ENCODE results near the gene CCDC85C.

CCDC85C gene

DNA sequence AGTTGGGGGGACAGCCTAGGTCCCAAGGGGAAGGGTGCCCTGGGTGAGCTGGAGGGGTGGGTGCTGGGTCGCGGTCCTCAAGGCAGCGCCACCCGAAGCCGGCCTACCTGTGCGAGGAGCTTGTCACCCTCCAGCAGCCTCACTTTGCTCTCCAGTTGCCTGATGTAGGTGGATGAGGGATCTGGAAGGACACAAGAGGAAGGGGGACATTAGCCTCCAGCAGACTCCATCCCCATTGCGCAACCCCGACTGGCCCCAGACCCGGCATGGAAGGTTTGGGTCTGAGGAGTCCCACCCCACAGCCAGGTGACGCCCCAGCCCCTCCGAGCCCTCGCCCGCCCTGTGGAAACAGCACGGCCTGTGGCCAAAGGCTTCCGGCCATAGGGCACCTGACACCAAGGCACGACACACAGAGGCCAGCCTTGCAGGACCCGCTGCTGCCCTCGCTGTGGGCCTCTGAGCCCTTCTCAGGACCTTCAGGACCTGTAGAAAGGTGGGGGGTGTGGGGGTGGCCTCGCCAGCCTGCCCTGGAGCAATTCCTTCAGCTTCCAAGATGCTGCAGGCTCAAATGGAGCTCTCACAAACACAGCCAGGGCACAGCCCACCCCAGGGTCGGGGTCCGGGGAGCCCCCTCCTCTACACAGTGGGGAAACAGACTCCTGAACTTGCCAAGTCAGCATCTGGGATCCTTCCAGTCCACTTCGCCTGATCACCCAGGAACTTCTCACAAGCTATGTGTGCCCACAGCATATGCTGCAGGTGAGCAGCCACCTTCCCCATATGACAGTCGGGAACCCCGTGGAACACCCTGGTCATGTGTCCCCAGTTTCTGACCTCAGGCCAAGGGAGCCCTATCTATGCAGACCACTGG lies 67.9 kb downstream of the CCDC85C start:
- no peak for DNase-seq

DNA sequence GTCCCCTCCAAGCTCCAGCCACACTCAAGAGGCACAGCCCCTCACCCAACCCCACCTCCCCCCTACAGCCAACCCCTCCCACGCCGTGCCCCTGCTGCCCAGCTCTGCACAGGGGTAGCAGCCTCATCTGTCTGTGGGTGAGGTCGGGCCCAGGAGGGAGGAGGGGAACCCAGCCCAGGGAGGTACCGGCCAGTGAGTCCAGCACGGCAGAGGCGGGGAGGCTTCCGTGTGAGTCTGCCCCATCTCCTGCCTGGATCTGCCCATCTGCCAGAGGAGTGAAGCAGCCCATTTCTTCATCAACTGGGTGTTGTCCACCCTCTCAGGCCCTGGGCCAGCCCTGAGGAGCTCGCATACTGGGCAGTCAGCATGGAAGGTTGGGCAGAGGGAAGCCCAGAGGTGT lies 68.6 kb downstream of the CCDC85C start:
- no peak for DNase-seq

DNA sequence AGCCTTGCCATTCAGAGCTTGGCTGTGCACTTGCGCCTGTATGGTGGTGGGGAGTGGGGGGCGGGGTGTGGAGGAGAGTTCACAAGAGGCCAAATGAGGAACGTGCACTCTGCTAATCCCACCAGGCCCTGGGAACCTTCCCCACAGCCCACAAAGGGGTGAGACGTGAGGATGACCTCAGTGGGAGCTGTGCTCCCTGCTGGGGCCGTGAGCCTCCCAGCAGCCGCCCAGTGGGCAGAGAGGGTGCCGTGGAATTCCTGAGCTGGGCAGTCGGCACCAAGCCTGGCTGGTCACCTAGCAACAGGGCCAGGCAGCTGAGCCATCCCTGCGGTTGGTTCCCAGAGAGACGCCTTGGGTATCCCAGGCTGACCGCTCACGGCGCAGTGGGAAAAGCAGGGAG lies 69.1 kb downstream of the CCDC85C start:
- no peak for DNase-seq

DNA sequence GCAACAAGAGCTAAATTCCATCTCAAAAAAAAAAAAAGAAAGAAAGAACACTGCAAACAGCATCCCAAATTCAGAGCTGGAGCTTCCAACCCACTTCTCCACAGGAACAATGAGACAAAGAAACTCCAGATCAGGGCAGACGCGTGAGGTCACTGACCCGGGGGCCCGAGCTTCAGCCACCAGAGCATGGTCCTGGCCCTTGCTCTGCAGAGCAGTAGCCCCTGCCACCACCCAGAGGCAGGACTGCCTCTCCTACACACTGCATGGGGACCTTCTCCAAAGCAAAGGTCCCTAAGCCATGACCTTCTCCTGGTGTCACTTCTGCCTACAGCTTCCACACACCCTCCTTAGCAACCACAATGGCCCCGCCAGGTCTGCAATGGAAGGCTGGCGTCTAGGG lies 69.7 kb downstream of the CCDC85C start:
- DNase-seq: no peak

DNA sequence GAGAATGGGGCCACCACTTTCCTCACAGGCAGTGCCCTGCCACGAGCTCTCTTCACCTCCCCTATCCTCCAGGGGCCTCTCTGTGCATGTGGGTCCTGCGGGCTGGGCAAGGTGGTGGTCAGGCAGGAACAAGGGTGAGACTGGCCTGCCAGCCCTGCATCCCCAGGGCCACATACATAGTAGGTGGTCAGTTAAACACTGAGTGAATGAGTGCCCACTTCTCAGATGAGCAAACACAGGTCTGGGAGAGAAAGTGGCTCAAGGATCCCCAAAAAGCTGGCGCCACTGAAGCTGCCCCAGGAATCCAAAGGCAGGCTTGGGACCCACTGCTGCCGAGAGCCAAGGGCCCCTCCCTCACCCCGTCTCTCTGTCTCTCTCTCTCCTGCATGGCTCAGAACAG lies 71.7 kb downstream of the CCDC85C start:
- no peak for DNase-seq

DNA sequence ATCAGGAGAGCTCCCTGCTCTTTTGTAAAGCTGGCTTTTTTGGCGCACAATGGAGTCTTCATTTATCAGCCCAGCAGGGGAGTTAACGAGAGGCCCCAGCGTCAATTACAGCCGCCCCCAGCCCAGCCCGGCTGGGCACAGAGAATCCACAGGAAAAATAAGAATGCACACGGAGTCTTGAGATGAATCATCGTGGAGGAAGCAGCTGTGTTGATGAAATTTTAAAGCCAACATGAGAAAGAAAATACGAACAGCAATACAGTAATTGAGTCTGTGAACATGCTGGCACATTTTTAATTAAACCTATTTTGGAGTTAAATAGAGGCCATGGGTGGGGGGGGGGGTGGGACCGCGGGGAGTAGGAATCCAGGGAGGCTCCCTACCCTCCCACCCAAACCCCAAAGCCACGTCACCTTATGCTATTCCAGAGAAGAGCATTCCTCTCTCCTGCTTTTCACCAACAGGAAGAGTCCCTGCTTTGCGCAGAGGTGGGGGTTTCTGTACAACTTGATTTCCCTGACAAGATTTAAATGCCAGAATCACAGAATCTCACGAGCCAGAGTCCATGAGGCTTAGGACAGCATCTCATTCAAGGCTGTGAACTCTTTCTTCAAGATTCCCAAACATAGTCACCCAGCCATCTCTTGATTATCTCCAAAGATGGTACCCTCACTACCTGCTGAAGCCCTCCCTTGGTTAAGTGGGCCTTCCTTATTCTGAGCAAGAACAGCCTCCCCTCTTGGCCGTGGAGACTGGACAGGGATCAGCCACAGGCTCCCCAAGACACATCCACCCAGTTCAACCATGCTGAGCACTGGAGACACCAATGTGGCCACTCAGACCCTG lies 72.5 kb downstream of the CCDC85C start:
- DNase-seq: no peak

DNA sequence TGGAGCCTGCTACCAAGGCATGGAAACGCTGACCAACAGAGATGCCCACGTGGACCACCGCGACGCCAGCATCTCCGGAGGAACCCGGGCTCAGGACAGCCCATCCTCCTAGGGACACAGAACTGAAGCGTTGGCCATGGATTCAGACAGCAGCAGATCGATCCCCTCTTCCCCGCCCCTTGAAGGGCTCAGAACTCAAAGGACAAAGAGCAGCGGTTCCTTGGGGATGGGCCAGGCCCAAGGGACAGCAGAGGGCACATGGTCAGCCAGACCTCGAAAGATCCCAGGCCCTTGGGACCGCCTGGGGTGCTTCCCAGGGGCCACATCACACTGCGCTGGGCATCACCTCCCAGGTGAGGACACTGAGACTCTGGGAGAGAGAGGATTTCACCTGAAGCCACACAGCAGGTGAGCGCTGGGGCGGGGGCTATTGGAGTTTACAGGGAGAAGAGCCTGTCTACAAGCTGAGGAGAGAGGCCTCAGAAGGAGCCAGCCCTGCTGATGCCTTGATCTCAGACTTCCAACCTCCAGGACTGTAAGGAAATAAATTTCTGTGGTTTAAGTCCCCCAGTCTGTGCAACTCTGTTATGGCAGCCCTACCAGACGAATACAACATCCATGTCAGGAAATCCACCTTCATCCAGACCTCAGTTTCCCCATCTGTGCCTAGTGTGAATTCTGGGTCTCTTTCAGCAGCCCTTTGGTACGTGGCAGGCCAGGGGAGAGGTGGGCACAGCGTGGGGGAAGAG lies 73.4 kb downstream of the CCDC85C start:
- DNase-seq: no peak

DNA sequence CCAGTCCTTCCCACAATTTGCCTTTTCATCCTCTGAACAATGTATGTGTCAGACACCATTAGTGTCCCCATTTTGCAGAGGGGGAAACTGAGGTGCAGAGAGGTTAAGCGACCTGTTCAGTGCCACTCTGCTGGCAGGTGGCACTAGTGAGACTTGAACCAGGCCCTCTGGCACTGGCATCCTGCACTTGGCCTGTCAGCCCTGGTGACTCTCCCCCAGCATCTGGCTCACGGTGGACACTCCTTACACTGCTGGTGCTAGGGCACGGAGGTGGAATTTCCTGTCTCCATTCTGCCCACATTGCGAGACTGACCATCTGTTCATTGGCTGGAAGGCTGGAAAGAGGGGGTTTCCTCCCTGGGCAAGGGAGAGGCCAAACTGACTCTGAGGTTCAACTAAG lies 74.1 kb downstream of the CCDC85C start:
- no peak for DNase-seq

DNA sequence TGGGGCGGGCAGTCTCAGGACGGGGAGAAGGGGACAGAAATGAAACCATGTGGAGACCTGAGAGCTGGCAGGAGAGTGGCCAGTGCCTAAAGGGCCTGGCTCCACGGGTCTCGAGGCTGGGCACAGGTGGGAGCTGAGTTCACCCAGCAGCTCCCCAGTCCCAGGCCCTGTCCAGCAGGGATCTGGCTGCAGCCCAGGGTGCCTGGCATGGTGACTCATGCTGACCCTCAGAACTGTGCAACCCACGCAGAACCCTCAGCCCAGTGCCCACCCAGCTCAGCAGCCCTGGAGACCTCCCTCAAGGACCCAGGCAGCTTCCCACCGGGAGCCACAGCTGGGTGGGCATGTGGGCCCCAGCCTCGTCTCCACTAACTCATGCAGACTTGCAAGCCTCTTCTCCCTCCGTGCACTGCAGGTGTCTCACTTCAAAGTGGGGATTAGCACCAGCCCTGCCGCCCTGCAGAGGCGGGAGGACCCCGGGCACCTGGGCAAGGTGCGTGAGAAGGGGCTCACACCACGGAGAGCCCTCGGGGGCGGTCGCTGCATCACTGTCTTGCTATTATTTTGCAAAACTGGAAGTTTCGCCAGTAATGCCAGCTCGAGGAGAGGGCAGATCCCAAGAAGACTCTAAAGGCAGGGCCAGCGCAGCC lies 76.5 kb downstream of the CCDC85C start:
- DNase-seq: no peak

DNA sequence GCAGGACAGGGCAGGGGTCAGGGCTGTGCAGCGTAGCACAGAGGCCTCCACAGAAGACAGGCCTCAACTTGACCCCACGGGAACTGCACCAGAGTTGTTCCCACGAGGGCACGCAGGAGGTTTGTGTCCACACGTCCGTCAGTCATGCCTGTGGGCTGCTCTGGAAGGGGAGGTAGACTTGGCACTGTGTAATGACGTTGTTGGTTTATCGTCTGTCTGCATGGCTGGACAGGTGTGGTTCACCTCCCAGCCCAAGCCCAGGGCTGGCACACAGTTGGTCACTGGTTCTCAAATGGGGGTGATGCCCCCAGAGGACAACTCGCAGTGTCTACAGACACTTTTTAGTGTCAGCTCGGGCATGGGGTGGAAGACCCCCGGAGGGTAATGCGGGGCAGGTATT lies 77.0 kb downstream of the CCDC85C start:
- DNase-seq: no peak

DNA sequence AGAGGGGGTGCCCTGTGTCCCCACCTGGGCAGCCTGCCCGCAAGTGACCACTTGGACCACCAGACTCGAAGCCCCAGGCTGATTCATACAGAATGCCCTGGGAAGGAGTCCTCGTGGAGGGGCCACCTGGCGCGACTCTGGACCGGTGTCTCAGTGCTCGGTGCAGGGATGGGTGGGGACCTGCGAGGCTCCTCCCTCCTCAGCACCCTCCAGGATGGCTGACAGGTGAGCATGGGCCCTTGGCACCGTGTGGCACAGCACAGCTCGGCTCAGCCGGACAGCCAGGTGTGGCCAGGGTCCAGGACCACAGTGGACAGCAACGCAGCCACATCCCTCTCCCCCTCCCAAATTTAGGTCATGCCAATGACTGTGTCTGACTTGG lies 78.3 kb downstream of the CCDC85C start:
- no peak for DNase-seq

DNA sequence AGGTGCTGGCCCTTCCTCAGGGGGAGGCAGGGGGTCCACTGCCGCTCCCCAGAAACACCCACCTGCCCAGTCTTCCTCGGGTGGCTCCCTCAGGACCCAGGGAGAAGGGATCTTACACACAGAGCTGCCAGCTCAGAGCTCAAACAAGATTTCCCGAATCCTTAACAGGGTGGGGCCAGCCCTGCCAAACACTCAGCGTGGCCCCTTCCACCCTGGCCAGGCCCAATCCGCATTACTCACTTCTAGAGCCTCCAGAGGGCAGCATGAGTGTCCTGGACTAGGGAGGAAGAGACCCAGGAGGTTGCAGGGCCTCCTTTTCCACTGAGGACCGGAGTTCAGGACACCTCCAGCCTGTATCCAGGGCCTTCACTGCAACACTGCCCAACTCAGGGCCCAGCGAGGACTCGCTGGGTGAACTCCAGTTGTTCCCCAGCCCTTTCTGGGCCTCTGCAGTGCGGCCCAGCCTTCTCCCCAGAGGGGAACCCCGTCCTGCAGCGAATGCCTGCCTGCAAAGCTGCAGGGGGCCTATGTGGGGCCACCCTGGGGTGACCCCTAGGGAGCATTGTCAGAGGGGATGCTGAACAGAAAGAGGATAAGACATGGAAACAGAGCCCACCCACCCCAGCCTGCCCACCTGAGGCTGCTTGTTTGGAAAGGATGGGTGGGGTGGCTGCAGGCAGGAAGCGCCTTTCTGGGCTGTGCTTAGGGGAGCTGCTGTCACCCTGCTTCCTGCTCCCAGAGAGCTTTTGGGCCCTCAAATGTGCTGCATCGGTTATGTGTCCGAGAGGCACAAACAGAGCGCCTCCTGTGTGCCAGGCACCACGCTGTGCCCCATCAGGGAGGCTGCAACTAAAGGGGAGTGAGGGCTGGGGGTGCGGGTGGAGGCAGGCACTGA lies 79.0 kb downstream of the CCDC85C start:
- peak; percentile 19 for DNase-seq

DNA sequence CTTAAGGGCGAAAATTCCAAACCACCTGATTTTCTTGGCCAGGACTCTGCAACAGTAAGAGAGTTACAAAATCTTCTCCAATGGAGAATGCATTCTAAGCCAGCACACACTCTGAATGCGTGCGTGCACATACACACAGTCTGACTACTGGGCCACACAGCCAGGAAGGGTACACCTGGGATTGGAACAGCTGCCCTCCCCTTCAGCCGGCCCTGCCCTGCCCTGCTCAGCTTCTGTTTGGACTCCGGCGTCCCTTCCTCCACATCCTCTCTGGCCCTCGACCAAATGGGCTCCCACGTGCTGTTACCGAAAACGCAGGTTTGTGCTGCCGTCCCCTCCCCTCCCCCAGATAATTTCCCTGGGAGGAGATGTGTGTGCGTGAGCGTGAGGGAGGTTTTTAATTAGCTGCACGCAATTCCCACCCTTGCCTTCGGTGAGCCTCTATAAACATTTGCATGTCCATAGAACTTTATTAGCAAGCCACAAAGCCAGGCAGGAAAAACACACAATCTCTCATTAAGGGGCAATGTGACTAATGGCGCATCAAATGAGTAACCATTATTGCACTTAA lies 79.8 kb downstream of the CCDC85C start:
- no peak for DNase-seq

DNA sequence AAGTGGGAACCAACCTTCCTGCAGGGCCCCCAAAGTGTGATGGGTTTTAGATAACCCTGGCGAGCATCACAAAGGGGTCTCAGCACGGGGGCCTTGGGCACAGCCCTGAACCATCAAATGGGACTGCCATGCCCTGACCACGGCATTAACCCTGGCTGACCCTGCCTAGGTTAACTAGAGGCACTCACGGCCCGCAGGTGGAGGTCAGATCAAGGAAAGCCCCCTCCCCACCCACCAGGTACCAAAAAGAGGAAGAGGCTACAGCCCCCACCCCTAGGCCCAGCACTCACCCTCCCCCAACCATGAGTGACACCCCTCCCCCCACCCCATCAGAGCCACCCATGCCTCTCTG lies 80.3 kb downstream of the CCDC85C start:
- DNase-seq: no peak

DNA sequence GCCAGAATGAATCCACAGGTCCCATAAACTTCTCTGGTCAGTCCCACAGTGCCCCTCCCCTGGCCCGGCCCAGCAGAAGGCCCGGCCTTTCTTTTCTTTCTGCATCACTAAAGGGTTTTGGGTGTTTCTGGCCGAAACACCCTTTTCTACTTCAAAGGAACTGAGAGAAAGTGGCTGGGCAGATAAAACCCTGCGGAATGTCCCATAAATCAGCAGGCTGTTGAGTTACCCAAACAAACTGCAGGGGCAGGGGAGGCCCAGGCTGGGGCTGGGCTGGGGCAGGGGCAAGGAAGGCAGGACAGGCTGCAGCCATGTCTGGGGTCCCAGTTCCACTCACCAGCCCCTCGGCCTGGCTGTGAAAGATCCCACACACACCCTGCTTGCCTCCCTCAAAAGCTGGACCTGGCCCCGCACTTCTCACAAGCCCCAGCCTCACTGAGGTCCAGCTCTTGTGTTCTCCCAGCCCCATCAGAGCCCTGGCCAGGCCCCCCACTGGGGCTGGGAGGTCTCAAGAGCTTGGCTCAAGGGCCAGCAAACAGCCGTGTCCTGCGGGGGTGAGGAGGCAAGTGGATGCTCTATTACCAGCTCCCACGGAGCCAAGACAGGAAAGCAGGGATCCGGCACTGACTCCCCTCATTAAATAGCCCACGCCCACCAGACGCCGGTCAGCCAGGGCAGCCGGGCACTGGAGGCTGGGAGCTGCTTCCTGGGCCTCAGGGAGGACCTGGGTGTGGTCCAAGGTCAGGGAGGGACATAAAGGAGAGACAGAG lies 80.9 kb downstream of the CCDC85C start:
- no peak for DNase-seq

DNA sequence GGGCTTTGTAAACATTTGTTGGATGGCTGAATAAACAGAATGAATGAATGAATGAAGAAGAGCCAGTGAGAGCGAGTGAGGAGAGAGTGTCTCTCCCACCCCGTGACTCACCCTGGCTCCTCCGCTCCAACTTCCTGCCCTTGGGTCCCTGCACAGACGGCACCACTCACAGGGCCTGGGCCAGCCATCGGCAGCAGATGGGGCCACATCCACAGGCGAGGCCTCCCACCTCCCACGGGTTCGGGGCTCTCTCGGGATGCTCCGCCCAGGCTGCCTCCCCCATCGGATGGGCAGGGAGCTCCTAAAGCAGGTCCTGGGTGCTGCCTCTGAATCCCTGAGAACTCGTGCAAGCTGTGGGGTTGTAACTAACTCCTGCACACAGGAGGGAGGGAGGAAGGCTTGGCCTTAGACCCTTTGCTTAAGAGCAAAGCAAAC lies 81.5 kb downstream of the CCDC85C start:
- peak; percentile 20 for DNase-seq

DNA sequence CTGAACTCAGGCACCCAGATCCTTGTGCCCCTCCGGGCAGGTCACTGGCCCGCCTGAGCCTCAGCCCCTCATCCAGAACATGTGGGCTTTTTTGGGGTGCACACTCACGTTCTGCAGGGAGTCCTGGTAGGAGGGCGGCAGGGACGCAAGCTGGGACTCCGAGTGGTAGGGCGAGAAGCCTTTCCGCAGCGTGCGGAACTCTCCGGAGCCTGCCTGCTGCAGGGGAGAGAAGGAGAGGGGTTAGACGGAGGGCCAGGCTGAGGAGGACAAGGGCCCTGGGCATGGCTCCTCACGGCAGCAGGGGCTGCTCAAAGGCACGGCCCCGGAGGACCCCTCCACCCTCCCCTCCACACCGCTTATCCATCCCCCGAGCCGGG lies 82.0 kb downstream of the CCDC85C start:
- DNase-seq: no peak

DNA sequence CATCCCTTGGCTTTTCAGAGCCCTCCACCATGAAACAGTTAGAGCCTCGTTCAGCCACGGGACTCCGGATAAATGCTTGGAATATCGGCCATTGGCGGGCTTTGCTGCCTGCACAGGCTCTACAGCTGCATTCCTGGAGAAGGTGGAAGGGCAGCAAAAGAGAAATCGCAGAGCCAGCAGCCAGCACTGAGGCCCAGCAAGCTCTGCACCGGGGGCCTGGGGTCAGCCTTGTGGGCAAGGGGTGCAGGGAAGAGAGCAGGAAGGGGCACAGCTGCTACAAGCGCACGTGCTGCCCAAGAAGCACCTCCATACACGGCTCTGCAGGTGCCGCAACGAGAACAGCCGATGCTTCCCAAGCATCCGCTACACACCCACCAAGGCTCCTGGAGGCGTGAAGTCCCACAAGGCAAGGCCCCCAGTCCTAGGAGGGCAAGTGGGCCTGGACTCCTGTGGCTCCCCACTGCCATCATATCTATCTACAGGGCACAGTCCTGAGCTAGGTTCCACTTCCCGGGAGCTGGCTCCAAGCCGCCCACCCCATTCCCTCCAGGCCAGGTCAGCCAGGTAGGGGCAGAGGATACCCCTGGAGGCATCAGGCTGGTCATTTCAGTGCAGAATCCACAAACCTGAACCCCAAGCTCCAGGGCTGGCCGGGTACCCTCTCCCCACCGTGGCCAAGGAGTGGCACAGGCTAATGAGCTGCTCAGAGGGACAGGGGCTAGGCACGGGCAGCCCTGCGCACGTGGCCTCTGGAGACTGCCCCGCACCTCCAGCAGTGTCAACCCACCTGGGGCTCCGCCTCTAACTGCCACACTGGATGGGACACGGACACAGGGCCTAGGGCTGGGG lies 82.6 kb downstream of the CCDC85C start:
- DNase-seq: no peak

DNA sequence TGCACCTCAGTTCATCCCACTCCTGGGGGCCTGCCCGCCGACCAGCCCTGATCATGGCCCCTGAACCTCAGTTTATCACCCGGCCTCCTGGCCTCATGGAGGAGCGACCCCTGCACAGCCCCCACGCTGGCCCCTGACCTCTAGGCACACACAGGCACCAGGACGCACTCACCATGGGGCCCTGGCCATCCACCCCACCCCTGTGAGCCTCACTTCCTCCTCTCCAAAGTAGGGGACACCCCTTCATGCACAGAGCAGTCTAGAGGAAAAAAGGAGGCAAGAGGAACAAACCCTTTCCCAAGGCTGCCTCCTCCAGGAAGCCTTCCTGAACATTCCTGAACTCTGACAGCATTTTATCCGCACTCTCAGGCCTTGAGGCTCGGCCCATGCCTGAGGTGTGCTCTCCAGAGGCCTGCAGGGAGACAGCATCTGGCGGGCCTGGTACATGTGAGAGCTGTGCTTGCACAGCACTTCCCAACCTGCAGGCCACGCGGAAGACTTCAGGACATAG lies 83.4 kb downstream of the CCDC85C start:
- DNase-seq: peak; percentile 14

Data from DMS53 (cell line).